ENCODE results near the gene ME1. TPM values are rescaled to one million over a fixed set of nuclear protein-coding genes. Genes with fewer than 3 reads are reported as not detected.

The ME1 gene
- total and polyA plus RNA-seq, 7 experiments from 2014 or later, result 0.19 to 0.49 (median 0.29) TPM; not detected in 3

DNA sequence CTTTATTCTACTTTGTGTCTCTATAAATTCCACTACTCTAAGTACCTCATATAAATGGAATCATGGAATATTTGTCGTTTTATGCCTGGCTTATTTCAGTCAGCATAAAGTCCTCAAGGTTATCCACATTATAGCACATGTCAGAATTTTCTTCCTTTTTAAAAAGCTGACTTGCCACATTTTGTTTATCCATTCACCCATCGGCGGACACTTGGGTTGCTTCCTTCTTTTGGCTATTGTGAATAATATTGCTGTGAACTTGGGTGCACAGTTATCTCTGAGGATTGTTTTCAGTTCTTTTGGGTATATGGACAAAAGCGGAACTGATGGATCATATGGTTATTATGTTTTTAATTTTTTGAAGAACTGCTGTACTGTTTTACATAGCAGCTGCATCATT is 39.1 kb upstream of the ME1 start:
- no peak overlapping the region for H3K4me3 ChIP-seq (ENCODE audit: low read length)
- no peaks in the 10 kb centered on the region for H3K4me1 ChIP-seq (ENCODE audit: control insufficient read depth in 2 of 2, insufficient read depth in 2 of 2, low read length in 2 of 2)
- peaks cover 2 to 11% (median 8%) of the 10 kb centered on the region in 5 donors for H3K27me3 Mint-ChIP-seq
- POLR2A ChIA-PET, result no interaction called here
- CTCF ChIA-PET, result no interaction called here
- DNase-seq (no peak), ATAC-seq (no peak)
- H3K36me3 Mint-ChIP-seq, result no peaks in the 10 kb centered on the region
- H3K4me1 Mint-ChIP-seq, result no peaks in the 10 kb centered on the region
- H3K27ac ChIP-seq (ENCODE audit: low read depth, low read length), result no peak overlapping the region
- H3K27me3 ChIP-seq (ENCODE audit: control insufficient read depth in 2 of 2, insufficient read depth in 2 of 2, low read length in 2 of 2), result no peaks in the 10 kb centered on the region
- H3K4me3 Mint-ChIP-seq, result no peak overlapping the region
- intact Hi-C loops (cut with micrococcal nuclease), result no loop called here
- no peaks in the 10 kb centered on the region for H3K36me3 ChIP-seq (ENCODE audit: control insufficient read depth in 2 of 3, insufficient read depth in 3 of 3, low read length in 3 of 3)
- peaks cover 0 to 3% (median 0%) of the 10 kb centered on the region in 11 donors for H3K9me3 Mint-ChIP-seq
- no peaks in the 10 kb centered on the region for H3K9me3 ChIP-seq (ENCODE audit: control insufficient read depth in 2 of 3, low read length in 3 of 3)
- no peak overlapping the region for H3K27ac Mint-ChIP-seq

DNA sequence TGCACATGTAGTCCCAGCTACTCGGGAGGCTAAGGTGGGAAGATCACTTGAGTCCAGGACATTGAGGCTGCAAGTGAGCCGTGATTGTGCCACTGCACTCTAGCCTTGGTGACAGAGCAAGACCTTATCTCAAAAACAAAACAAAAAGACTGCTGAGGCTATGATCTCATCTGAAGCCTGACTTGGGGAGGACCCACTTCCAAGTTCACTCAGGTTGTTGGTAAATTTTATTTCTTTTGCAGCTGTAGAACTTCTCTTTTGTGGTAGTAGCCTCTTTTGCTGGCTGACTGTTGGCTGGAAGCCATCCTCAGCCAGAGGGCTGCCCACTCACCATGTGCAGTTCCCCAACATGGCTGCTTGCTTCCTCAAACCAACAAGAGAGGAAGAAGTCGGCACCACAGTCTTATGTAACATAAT is 36.8 kb upstream of the ME1 start:
- Histone ChIP-seq H3K27ac (ENCODE audit: low read depth, low read length) (no peak overlapping the region), H3K27me3 (ENCODE audit: control insufficient read depth in 2 of 2, insufficient read depth in 2 of 2, low read length in 2 of 2) (no peaks in the 10 kb centered on the region), H3K4me3 (ENCODE audit: low read length) (no peak overlapping the region), H3K9me3 (ENCODE audit: control insufficient read depth in 2 of 3, low read length in 3 of 3) (no peaks in the 10 kb centered on the region), H3K4me1 (ENCODE audit: control insufficient read depth in 2 of 2, insufficient read depth in 2 of 2, low read length in 2 of 2) (no peaks in the 10 kb centered on the region), H3K36me3 (ENCODE audit: control insufficient read depth in 2 of 3, insufficient read depth in 3 of 3, low read length in 3 of 3) (no peaks in the 10 kb centered on the region)
- peaks cover 2 to 10% (median 7%) of the 10 kb centered on the region in 5 donors for H3K27me3 Mint-ChIP-seq
- H3K27ac Mint-ChIP-seq, result no peak overlapping the region
- peaks cover 0 to 2% (median 0%) of the 10 kb centered on the region in 7 donors for H3K4me1 Mint-ChIP-seq
- H3K4me3 Mint-ChIP-seq, result no peak overlapping the region
- ChIA-PET POLR2A (no interaction called here), CTCF (no interaction called here)
- no peaks in the 10 kb centered on the region for H3K36me3 Mint-ChIP-seq
- DNase-seq (no peak), ATAC-seq (peak; percentile 85)
- intact Hi-C loops (cut with micrococcal nuclease), result no loop called here
- peaks cover 0 to 3% (median 0%) of the 10 kb centered on the region in 11 donors for H3K9me3 Mint-ChIP-seq

DNA sequence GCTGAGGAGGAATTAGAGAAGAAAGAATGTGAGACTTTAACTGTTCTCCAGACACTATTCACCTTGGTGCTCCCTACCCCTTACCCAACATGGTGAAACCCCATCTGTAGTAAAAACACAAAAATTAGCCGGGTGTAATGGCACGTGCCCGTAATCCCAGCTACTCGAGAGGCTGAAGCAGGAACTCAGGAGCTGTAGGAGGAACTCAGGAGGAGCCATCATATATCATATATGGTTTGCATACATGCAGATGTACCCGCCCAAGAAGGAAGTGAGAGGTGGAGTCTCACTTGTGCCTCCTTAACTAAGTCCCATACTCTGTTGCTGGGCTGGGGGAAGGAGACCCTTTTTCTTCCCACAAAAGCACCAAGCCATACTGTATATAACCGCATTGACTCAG is 35.5 kb upstream of the ME1 start:
- DNase-seq (no peak), ATAC-seq (no peak)
- intact Hi-C loops (cut with micrococcal nuclease), result no loop called here

DNA sequence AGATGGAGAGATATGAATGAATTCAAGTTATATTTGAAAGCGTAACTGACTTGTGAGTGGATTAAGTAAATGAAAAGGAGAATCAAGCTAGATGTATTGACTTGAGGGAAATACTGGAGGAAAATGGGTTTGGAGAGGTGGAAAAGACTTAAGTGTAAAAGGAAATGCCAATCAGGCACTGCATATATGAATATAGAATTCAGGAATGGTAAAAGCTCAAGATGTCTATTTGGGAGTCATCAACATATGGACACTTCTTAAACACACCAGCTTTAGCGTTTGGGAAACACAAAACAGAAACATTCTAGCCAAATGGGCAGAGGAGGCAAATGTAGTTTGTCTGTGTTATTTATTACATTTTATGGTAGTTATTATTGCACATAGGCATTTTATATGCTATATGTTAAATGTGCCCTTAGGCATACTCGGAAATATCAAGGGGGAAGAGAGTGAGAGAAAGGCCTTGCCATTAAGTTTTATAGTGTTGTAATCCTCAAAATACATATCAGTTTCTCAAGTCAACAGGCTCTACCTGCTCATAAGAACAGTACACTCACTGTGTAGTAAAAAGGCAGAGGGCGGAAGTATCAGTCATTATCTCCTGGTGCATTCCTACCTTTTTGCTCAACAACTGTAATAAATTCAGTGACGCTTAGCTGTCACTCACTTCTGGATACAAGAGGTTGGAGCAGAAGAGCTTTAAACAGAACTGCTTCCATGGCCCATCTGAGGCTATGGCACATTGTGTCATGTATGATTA is 33.7 kb upstream of the ME1 start:
- Mint-ChIP-seq H3K36me3 (no peaks in the 10 kb centered on the region), H3K9me3 (no peaks in the 10 kb centered on the region), H3K27ac (no peak overlapping the region), H3K4me3 (no peak overlapping the region), H3K27me3 (peaks cover 0 to 3% (median 2%) of the 10 kb centered on the region in 5 donors), H3K4me1 (peaks cover 0 to 4% (median 0%) of the 10 kb centered on the region in 7 donors)
- H3K4me1 ChIP-seq (ENCODE audit: control insufficient read depth in 2 of 2, insufficient read depth in 2 of 2, low read length in 2 of 2), result no peaks in the 10 kb centered on the region
- intact Hi-C loops (cut with micrococcal nuclease), result no loop called here
- no peak overlapping the region for H3K27ac ChIP-seq (ENCODE audit: low read depth, low read length)
- DNase-seq, result no peak
- H3K36me3 ChIP-seq (ENCODE audit: control insufficient read depth in 2 of 3, insufficient read depth in 3 of 3, low read length in 3 of 3), result no peaks in the 10 kb centered on the region
- ATAC-seq, result no peak
- ChIA-PET POLR2A (no interaction called here), CTCF (no interaction called here)
- no peaks in the 10 kb centered on the region for H3K27me3 ChIP-seq (ENCODE audit: control insufficient read depth in 2 of 2, insufficient read depth in 2 of 2, low read length in 2 of 2)
- no peak overlapping the region for H3K4me3 ChIP-seq (ENCODE audit: low read length)
- H3K9me3 ChIP-seq (ENCODE audit: control insufficient read depth in 2 of 3, low read length in 3 of 3), result no peaks in the 10 kb centered on the region

More for the DNA sequence above, 35.5 kb upstream of the ME1 start:
- H3K4me1 Mint-ChIP-seq, result peaks cover 0 to 2% (median 0%) of the 10 kb centered on the region in 7 donors
- no peaks in the 10 kb centered on the region for H3K27me3 ChIP-seq (ENCODE audit: control insufficient read depth in 2 of 2, insufficient read depth in 2 of 2, low read length in 2 of 2)
- H3K9me3 Mint-ChIP-seq, result peaks cover 0 to 1% (median 0%) of the 10 kb centered on the region in 11 donors
- ChIA-PET CTCF (no interaction called here), POLR2A (no interaction called here)
- H3K36me3 ChIP-seq (ENCODE audit: control insufficient read depth in 2 of 3, insufficient read depth in 3 of 3, low read length in 3 of 3), result no peaks in the 10 kb centered on the region
- H3K27ac ChIP-seq (ENCODE audit: low read depth, low read length), result no peak overlapping the region
- no peaks in the 10 kb centered on the region for H3K9me3 ChIP-seq (ENCODE audit: control insufficient read depth in 2 of 3, low read length in 3 of 3)
- H3K4me3 Mint-ChIP-seq, result no peak overlapping the region
- H3K36me3 Mint-ChIP-seq, result no peaks in the 10 kb centered on the region
- H3K4me3 ChIP-seq (ENCODE audit: low read length), result no peak overlapping the region
- H3K27ac Mint-ChIP-seq, result no peak overlapping the region
- no peaks in the 10 kb centered on the region for H3K4me1 ChIP-seq (ENCODE audit: control insufficient read depth in 2 of 2, insufficient read depth in 2 of 2, low read length in 2 of 2)
- peaks cover 0 to 7% (median 3%) of the 10 kb centered on the region in 5 donors for H3K27me3 Mint-ChIP-seq

DNA sequence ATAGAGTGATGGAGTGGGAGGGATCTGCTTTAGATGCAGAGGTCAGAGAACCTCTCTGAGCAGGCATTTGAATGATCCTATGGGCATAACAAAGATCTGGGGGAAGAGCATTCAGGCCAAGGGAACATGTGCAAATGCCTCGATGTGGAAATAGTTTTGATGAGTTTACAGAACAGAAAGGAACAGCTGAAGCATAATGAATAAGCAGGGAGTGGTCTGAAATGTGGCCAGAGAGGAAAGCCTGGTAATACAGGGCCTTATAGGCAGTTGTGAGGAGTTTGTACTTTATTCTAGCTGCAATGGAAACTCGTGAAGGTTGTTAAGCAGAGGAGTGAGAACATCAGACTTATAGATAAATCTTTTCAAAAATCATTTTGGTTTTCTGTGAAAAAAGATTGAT is 33.0 kb upstream of the ME1 start:
- Histone ChIP-seq H3K27me3 (ENCODE audit: control insufficient read depth in 2 of 2, insufficient read depth in 2 of 2, low read length in 2 of 2) (no peaks in the 10 kb centered on the region), H3K4me1 (ENCODE audit: control insufficient read depth in 2 of 2, insufficient read depth in 2 of 2, low read length in 2 of 2) (no peaks in the 10 kb centered on the region), H3K9me3 (ENCODE audit: control insufficient read depth in 2 of 3, low read length in 3 of 3) (no peaks in the 10 kb centered on the region), H3K36me3 (ENCODE audit: control insufficient read depth in 2 of 3, insufficient read depth in 3 of 3, low read length in 3 of 3) (no peaks in the 10 kb centered on the region), H3K27ac (ENCODE audit: low read depth, low read length) (no peak overlapping the region), H3K4me3 (ENCODE audit: low read length) (no peak overlapping the region)
- Mint-ChIP-seq H3K36me3 (no peaks in the 10 kb centered on the region), H3K4me1 (peaks cover 0 to 5% (median 0%) of the 10 kb centered on the region in 7 donors), H3K4me3 (no peak overlapping the region), H3K9me3 (no peaks in the 10 kb centered on the region), H3K27me3 (peaks cover 0 to 4% (median 2%) of the 10 kb centered on the region in 5 donors), H3K27ac (no peak overlapping the region)
- intact Hi-C loops (cut with micrococcal nuclease), result no loop called here
- CTCF ChIA-PET, result no interaction called here
- peak; percentile 44 for ATAC-seq
- DNase-seq, result no peak
- POLR2A ChIA-PET, result no interaction called here

DNA sequence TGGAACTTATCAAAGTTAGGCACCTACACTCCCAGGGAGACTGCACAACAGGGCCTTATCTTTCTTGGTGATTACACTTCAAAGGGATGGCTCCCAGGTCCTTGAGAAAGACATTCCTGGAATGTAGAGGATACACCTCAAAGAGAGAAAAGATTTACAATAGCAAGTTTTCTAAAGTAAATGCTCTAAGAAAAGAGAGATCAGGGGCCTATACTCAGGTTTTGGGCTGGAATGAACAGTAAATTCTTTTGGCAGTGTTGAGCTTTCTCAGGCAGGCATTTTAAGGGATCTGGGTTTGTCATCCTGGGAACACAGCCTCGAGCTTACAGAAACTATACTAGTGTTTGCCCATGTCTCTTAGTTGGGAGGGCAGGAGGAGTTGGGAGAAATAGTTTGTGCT is 31.7 kb upstream of the ME1 start:
- Mint-ChIP-seq H3K4me1 (peaks cover 0 to 5% (median 0%) of the 10 kb centered on the region in 7 donors), H3K27ac (no peak overlapping the region), H3K9me3 (no peaks in the 10 kb centered on the region), H3K4me3 (no peak overlapping the region), H3K36me3 (no peaks in the 10 kb centered on the region), H3K27me3 (peaks cover 0 to 4% (median 3%) of the 10 kb centered on the region in 5 donors)
- Histone ChIP-seq H3K27ac (ENCODE audit: low read depth, low read length) (no peak overlapping the region), H3K9me3 (ENCODE audit: control insufficient read depth in 2 of 3, low read length in 3 of 3) (no peaks in the 10 kb centered on the region), H3K4me1 (ENCODE audit: control insufficient read depth in 2 of 2, insufficient read depth in 2 of 2, low read length in 2 of 2) (no peaks in the 10 kb centered on the region), H3K4me3 (ENCODE audit: low read length) (no peak overlapping the region), H3K27me3 (ENCODE audit: control insufficient read depth in 2 of 2, insufficient read depth in 2 of 2, low read length in 2 of 2) (no peaks in the 10 kb centered on the region), H3K36me3 (ENCODE audit: control insufficient read depth in 2 of 3, insufficient read depth in 3 of 3, low read length in 3 of 3) (no peaks in the 10 kb centered on the region)
- intact Hi-C loops (cut with micrococcal nuclease), result no loop called here
- CTCF ChIA-PET, result no interaction called here
- no peak for DNase-seq
- POLR2A ChIA-PET, result no interaction called here
- no peak for ATAC-seq

DNA sequence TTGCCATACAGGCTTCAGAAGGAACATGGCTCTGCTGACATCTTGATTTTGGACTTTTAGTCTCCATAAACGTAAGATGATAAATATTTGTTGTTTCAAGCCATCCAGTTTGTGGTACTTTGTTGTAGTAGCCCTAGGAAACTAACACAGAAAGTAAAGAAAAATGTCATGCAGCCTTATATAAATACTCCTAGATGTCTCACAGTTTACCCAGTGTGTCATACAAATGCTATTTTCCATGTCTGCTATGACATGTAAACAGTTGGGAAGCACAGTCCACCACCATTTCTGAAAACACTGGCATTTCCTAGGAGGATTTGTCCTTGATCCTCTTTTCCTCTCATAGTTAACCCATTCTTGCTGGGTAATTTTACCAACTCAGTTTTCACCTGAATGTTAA is 30.6 kb upstream of the ME1 start:
- POLR2A ChIA-PET, result no interaction called here
- CTCF ChIA-PET, result no interaction called here
- H3K27ac Mint-ChIP-seq, result no peak overlapping the region
- DNase-seq (no peak), ATAC-seq (no peak)
- Histone ChIP-seq H3K27ac (ENCODE audit: low read depth, low read length) (no peak overlapping the region), H3K36me3 (ENCODE audit: control insufficient read depth in 2 of 3, insufficient read depth in 3 of 3, low read length in 3 of 3) (no peaks in the 10 kb centered on the region), H3K27me3 (ENCODE audit: control insufficient read depth in 2 of 2, insufficient read depth in 2 of 2, low read length in 2 of 2) (no peaks in the 10 kb centered on the region), H3K4me3 (ENCODE audit: low read length) (no peak overlapping the region), H3K4me1 (ENCODE audit: control insufficient read depth in 2 of 2, insufficient read depth in 2 of 2, low read length in 2 of 2) (no peaks in the 10 kb centered on the region), H3K9me3 (ENCODE audit: control insufficient read depth in 2 of 3, low read length in 3 of 3) (no peaks in the 10 kb centered on the region)
- H3K4me1 Mint-ChIP-seq, result peaks cover 0 to 5% (median 0%) of the 10 kb centered on the region in 7 donors
- intact Hi-C loops (cut with micrococcal nuclease), result no loop called here
- no peaks in the 10 kb centered on the region for H3K36me3 Mint-ChIP-seq
- H3K27me3 Mint-ChIP-seq, result peaks cover 0 to 4% (median under 1%) of the 10 kb centered on the region in 5 donors
- no peak overlapping the region for H3K4me3 Mint-ChIP-seq
- no peaks in the 10 kb centered on the region for H3K9me3 Mint-ChIP-seq

Measured in naive thymus-derived CD4-positive, alpha-beta T cell (primary cell).